ENCODE data around the gene DYRK1A.

Gene DYRK1A

DNA sequence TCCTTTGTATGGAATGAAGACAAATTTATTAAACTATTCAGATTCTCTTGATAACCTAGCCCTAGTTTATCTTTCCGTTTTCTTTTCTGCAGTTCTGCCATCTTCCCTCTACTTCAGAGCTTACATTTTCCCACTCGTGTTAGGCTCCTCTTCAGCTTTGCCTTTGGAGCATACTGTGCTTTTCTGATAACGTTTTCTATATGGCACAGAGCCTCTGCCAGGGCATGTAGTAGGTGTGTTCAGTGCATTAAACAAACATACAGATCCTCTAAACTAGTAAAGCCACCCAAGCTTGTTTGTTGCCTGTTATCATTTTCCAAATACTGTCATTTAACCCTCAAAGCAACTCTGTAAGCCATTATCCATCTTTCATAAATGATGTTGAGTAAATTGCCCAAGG is 25.1 kb downstream of the DYRK1A start:
- WGBS, result 93% methylated on average over 3 of the region's 3 CpGs
- H3K23ac ChIP-seq (ENCODE audit: low read length in 2 of 2), result no peak overlapping the region
- no peak overlapping the region for H2BK5ac ChIP-seq (ENCODE audit: low read depth, low read length, poor library complexity, severe bottlenecking)
- no peak overlapping the region for H2BK15ac ChIP-seq (ENCODE audit: low read depth, poor library complexity, severe bottlenecking)
- H3K79me1 ChIP-seq (replicated peaks; ENCODE audit: low read length, poor library complexity, severe bottlenecking), result no peaks in the 10 kb centered on the region
- no peak overlapping the region for H3K18ac ChIP-seq (ENCODE audit: low read depth in 1 of 2, low read length in 2 of 2)
- no peak overlapping the region for H2BK12ac ChIP-seq (ENCODE audit: low read length in 2 of 2)
- peaks cover 3 to 9% of the 10 kb centered on the region in 2 experiments for H3K36me3 ChIP-seq (ENCODE audit: control insufficient read depth in 1 of 2, insufficient read depth in 2 of 2, low read depth in 1 of 2, low read length in 2 of 2)
- no peaks in the 10 kb centered on the region for H3K9me3 ChIP-seq (ENCODE audit: control insufficient read depth, low read length)
- H3K4me3 ChIP-seq (ENCODE audit: insufficient read depth in 1 of 2, low read depth in 1 of 2, low read length in 2 of 2), result no peak overlapping the region
- H3K4ac ChIP-seq (ENCODE audit: low read depth in 1 of 2, low read length in 2 of 2), result no peak overlapping the region
- H3K4me1 ChIP-seq (ENCODE audit: control insufficient read depth, insufficient read depth, low read depth, low read length), result peaks cover 5% of the 10 kb centered on the region
- no peak overlapping the region for H2BK120ac ChIP-seq (ENCODE audit: low read depth, low read length)
- DNase-seq, result no peak
- no peak overlapping the region for H2AFZ ChIP-seq (ENCODE audit: low read depth, low read length)
- H3K27me3 ChIP-seq (ENCODE audit: control insufficient read depth in 1 of 2, insufficient read depth in 1 of 2, low read length in 2 of 2), result no peaks in the 10 kb centered on the region
- H3K14ac ChIP-seq (ENCODE audit: low read length in 2 of 2), result no peak overlapping the region
- H3K9ac ChIP-seq (ENCODE audit: low read length), result no peak overlapping the region
- H4K91ac ChIP-seq (ENCODE audit: low read length), result no peak overlapping the region
- H3K27ac ChIP-seq (ENCODE audit: low read length, poor library complexity, severe bottlenecking), result no peak overlapping the region
- H4K8ac ChIP-seq (ENCODE audit: low read length), result no peak overlapping the region
- H3K4me2 ChIP-seq (ENCODE audit: low read length, poor library complexity, severe bottlenecking), result no peak overlapping the region
- H2AK5ac ChIP-seq (ENCODE audit: low read length, severe bottlenecking), result no peak overlapping the region

DNA sequence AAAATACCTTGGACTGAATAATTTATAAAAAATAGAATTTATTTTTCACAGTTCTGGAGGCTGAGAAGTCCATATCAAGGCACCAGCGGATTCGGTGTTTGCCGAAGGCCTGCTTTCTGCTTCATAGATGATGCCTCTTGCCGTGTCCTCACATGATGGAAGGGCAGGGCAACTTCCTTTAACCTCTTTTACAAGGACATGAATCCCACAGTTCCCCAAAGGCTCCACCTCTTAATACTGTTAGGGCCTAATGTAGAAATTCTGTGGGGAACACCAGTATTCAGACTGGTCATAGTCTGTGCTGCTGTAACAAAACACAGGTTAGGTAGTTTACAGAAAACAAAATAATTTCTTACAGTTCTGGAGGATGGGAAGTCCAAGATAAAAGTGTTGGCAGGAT is 25.9 kb downstream of the DYRK1A start:
- Histone ChIP-seq H2BK15ac (ENCODE audit: low read depth, poor library complexity, severe bottlenecking) (no peak overlapping the region), H3K4me1 (ENCODE audit: control insufficient read depth, insufficient read depth, low read depth, low read length) (peaks cover 5% of the 10 kb centered on the region), H3K27ac (ENCODE audit: low read length, poor library complexity, severe bottlenecking) (no peak overlapping the region), H2BK12ac (ENCODE audit: low read length in 2 of 2) (no peak overlapping the region), H3K79me1 (replicated peaks; ENCODE audit: low read length, poor library complexity, severe bottlenecking) (no peaks in the 10 kb centered on the region), H3K14ac (ENCODE audit: low read length in 2 of 2) (no peak overlapping the region), H3K18ac (ENCODE audit: low read depth in 1 of 2, low read length in 2 of 2) (no peak overlapping the region), H3K9me3 (ENCODE audit: control insufficient read depth, low read length) (no peaks in the 10 kb centered on the region), H4K91ac (ENCODE audit: low read length) (no peak overlapping the region), H4K8ac (ENCODE audit: low read length) (no peak overlapping the region), H2BK5ac (ENCODE audit: low read depth, low read length, poor library complexity, severe bottlenecking) (no peak overlapping the region), H2AK5ac (ENCODE audit: low read length, severe bottlenecking) (no peak overlapping the region), H3K4me3 (ENCODE audit: insufficient read depth in 1 of 2, low read depth in 1 of 2, low read length in 2 of 2) (no peak overlapping the region), H3K23ac (ENCODE audit: low read length in 2 of 2) (no peak overlapping the region), H3K27me3 (ENCODE audit: control insufficient read depth in 1 of 2, insufficient read depth in 1 of 2, low read length in 2 of 2) (no peaks in the 10 kb centered on the region), H3K4me2 (ENCODE audit: low read length, poor library complexity, severe bottlenecking) (no peak overlapping the region), H3K36me3 (ENCODE audit: control insufficient read depth in 1 of 2, insufficient read depth in 2 of 2, low read depth in 1 of 2, low read length in 2 of 2) (peaks cover 3 to 9% of the 10 kb centered on the region in 2 experiments), H3K4ac (ENCODE audit: low read depth in 1 of 2, low read length in 2 of 2) (no peak overlapping the region), H2BK120ac (ENCODE audit: low read depth, low read length) (no peak overlapping the region), H2AFZ (ENCODE audit: low read depth, low read length) (no peak overlapping the region), H3K9ac (ENCODE audit: low read length) (no peak overlapping the region)
- DNase-seq, result no peak
- WGBS, result 97% methylated on average over 4 of the region's 4 CpGs

DNA sequence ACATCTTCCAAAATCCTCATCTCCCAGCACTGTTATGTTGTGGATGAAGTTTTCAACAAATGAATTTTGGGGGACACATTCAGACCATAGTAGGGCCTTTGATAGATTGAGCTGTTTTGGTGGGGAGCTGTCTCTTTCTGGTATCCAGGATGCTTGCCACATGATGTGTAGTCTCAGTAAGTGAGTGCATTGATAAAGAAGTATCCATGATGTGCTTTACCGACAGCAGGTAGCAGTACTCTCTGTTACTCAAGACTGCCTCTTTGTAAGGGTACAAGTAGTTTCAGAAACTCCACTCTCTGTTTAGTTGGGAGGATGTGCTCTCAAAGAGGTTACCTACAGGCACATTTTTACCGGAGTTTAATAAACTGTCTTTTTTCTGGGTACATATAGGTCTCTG is 26.5 kb downstream of the DYRK1A start:
- Histone ChIP-seq H3K4me3 (ENCODE audit: insufficient read depth in 1 of 2, low read depth in 1 of 2, low read length in 2 of 2) (no peak overlapping the region), H3K18ac (ENCODE audit: low read depth in 1 of 2, low read length in 2 of 2) (no peak overlapping the region), H4K91ac (ENCODE audit: low read length) (no peak overlapping the region), H3K9ac (ENCODE audit: low read length) (no peak overlapping the region), H2BK120ac (ENCODE audit: low read depth, low read length) (no peak overlapping the region), H2BK15ac (ENCODE audit: low read depth, poor library complexity, severe bottlenecking) (no peak overlapping the region), H3K14ac (ENCODE audit: low read length in 2 of 2) (no peak overlapping the region), H3K4me1 (ENCODE audit: control insufficient read depth, insufficient read depth, low read depth, low read length) (peaks cover 5% of the 10 kb centered on the region), H2BK5ac (ENCODE audit: low read depth, low read length, poor library complexity, severe bottlenecking) (no peak overlapping the region), H3K79me1 (replicated peaks; ENCODE audit: low read length, poor library complexity, severe bottlenecking) (no peaks in the 10 kb centered on the region), H2AFZ (ENCODE audit: low read depth, low read length) (no peak overlapping the region), H3K36me3 (ENCODE audit: control insufficient read depth in 1 of 2, insufficient read depth in 2 of 2, low read depth in 1 of 2, low read length in 2 of 2) (peaks cover 3 to 9% of the 10 kb centered on the region in 2 experiments), H3K9me3 (ENCODE audit: control insufficient read depth, low read length) (no peaks in the 10 kb centered on the region), H3K27me3 (ENCODE audit: control insufficient read depth in 1 of 2, insufficient read depth in 1 of 2, low read length in 2 of 2) (no peaks in the 10 kb centered on the region), H3K23ac (ENCODE audit: low read length in 2 of 2) (no peak overlapping the region), H4K8ac (ENCODE audit: low read length) (no peak overlapping the region), H3K4me2 (ENCODE audit: low read length, poor library complexity, severe bottlenecking) (no peak overlapping the region), H2AK5ac (ENCODE audit: low read length, severe bottlenecking) (no peak overlapping the region), H3K27ac (ENCODE audit: low read length, poor library complexity, severe bottlenecking) (no peak overlapping the region), H2BK12ac (ENCODE audit: low read length in 2 of 2) (no peak overlapping the region), H3K4ac (ENCODE audit: low read depth in 1 of 2, low read length in 2 of 2) (no peak overlapping the region)
- DNase-seq, result no peak
- WGBS, result 94% methylated on average over 2 of the region's 2 CpGs

DNA sequence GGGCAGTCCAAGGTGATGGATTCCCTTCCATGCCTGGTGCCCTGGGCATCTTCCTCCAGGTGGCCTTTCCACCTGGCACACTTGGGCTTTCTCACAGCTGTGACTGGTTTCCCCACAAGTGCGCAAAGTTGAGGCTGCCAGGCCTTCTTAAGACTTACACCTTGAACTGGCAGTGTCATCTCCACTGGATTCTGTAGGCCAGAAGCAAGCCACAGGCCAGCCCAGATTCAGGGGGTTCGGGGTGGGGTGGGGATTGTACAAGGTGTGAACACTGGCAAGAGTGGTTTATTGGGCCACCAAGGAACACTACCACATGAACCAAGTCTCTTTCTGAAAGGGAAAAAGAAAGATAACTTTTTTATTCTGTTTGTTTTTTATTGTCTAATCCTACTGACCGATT is 27.2 kb downstream of the DYRK1A start:
- Histone ChIP-seq H3K27ac (ENCODE audit: low read length, poor library complexity, severe bottlenecking) (no peak overlapping the region), H3K4ac (ENCODE audit: low read depth in 1 of 2, low read length in 2 of 2) (no peak overlapping the region), H3K4me1 (ENCODE audit: control insufficient read depth, insufficient read depth, low read depth, low read length) (peaks cover 5% of the 10 kb centered on the region), H4K91ac (ENCODE audit: low read length) (no peak overlapping the region), H3K18ac (ENCODE audit: low read depth in 1 of 2, low read length in 2 of 2) (no peak overlapping the region), H2AFZ (ENCODE audit: low read depth, low read length) (no peak overlapping the region), H3K23ac (ENCODE audit: low read length in 2 of 2) (no peak overlapping the region), H2BK120ac (ENCODE audit: low read depth, low read length) (no peak overlapping the region), H3K79me1 (replicated peaks; ENCODE audit: low read length, poor library complexity, severe bottlenecking) (no peaks in the 10 kb centered on the region), H2BK12ac (ENCODE audit: low read length in 2 of 2) (peak overlapping the region in 1 of 2 experiments; percentile 37), H3K9me3 (ENCODE audit: control insufficient read depth, low read length) (no peaks in the 10 kb centered on the region), H2BK15ac (ENCODE audit: low read depth, poor library complexity, severe bottlenecking) (no peak overlapping the region), H3K14ac (ENCODE audit: low read length in 2 of 2) (no peak overlapping the region), H3K4me2 (ENCODE audit: low read length, poor library complexity, severe bottlenecking) (no peak overlapping the region), H3K27me3 (ENCODE audit: control insufficient read depth in 1 of 2, insufficient read depth in 1 of 2, low read length in 2 of 2) (no peaks in the 10 kb centered on the region), H3K36me3 (ENCODE audit: control insufficient read depth in 1 of 2, insufficient read depth in 2 of 2, low read depth in 1 of 2, low read length in 2 of 2) (peaks cover 3 to 9% of the 10 kb centered on the region in 2 experiments), H3K9ac (ENCODE audit: low read length) (no peak overlapping the region), H3K4me3 (ENCODE audit: insufficient read depth in 1 of 2, low read depth in 1 of 2, low read length in 2 of 2) (no peak overlapping the region), H2BK5ac (ENCODE audit: low read depth, low read length, poor library complexity, severe bottlenecking) (no peak overlapping the region), H2AK5ac (ENCODE audit: low read length, severe bottlenecking) (no peak overlapping the region), H4K8ac (ENCODE audit: low read length) (no peak overlapping the region)
- 97% methylated on average over 2 of the region's 3 CpGs for WGBS
- DNase-seq, result no peak

All from mesenchymal stem cell (in vitro differentiated cells and primary cell).